ENCODE measurements around the gene ZBED5.

GRCh38 chr11:10885703-10886363 lies 28.0 kb upstream of the ZBED5 start:
- TF ChIP-seq POLR2AphosphoS5 (IDR thresholded peaks at IDR 0.05; ENCODE audit: borderline replicate concordance, low read depth, low read length) (no peak), EZH2 (IDR thresholded peaks at IDR 0.05) (no peak)

Measured in SK-N-MC (cell line).